ENCODE data around the gene THEMIS2. TPM values are rescaled to one million over a fixed set of nuclear protein-coding genes. Genes with fewer than 3 reads are reported as not detected.

THEMIS2 gene
- total RNA-seq, 1 experiment from 2014 or later: 5.9 TPM

- BruUV-seq (replicated peaks): no TSS peak
- CTCF ChIA-PET: interaction anchor here (1.0 kb wide), 1 partner anchor 33 kb away, joined by 5 read pairs; no protein-coding TSS in a partner anchor
- H3K4me1 Mint-ChIP-seq (ENCODE audit: low read depth, unreplicated experiment): no peaks in the 10 kb centered on the region
- H3K27me3 Mint-ChIP-seq (ENCODE audit: unreplicated experiment): peaks cover 3% of the 10 kb centered on the region
- no peak overlapping the region for H3K4me3 Mint-ChIP-seq (ENCODE audit: low read depth, unreplicated experiment)
- no peak overlapping the region for H3K27ac Mint-ChIP-seq (ENCODE audit: unreplicated experiment)
- DNase-seq: no peak
- intact Hi-C loops (cut with micrococcal nuclease; ENCODE audit: unreplicated experiment): no loop called here
- H3K36me3 Mint-ChIP-seq (ENCODE audit: insufficient read depth, unreplicated experiment): no peaks in the 10 kb centered on the region
- no peak for TF ChIP-seq CTCF (IDR thresholded peaks at IDR 0.05; ENCODE audit: unreplicated experiment)
- H3K9me3 Mint-ChIP-seq (ENCODE audit: low read depth, unreplicated experiment): no peaks in the 10 kb centered on the region
Observed at GRCh38 chr1:27864264-27864895, 8.0 kb upstream of the THEMIS2 start.

GRCh38 chr1:27865821-27866220 is 6.5 kb upstream of the THEMIS2 start:
- H3K36me3 Mint-ChIP-seq (ENCODE audit: insufficient read depth, unreplicated experiment): no peaks in the 10 kb centered on the region
- CTCF ChIA-PET: no interaction called here
- DNase-seq: no peak
- BruUV-seq (replicated peaks): no TSS peak
- no peak overlapping the region for H3K4me3 Mint-ChIP-seq (ENCODE audit: low read depth, unreplicated experiment)
- no peaks in the 10 kb centered on the region for H3K9me3 Mint-ChIP-seq (ENCODE audit: low read depth, unreplicated experiment)
- no peak overlapping the region for H3K27ac Mint-ChIP-seq (ENCODE audit: unreplicated experiment)
- no peaks in the 10 kb centered on the region for H3K4me1 Mint-ChIP-seq (ENCODE audit: low read depth, unreplicated experiment)
- intact Hi-C loops (cut with micrococcal nuclease; ENCODE audit: unreplicated experiment): no loop called here
- no peaks in the 10 kb centered on the region for H3K27me3 Mint-ChIP-seq (ENCODE audit: unreplicated experiment)
- TF ChIP-seq CTCF (IDR thresholded peaks at IDR 0.05; ENCODE audit: unreplicated experiment): no peak

GRCh38 chr1:27868556-27868931 is 3.8 kb upstream of the THEMIS2 start:
- DNase-seq: no peak
- intact Hi-C loops (cut with micrococcal nuclease; ENCODE audit: unreplicated experiment): no loop called here

GRCh38 chr1:27868932-27869718 is 3.2 kb upstream of the THEMIS2 start:
- no peak overlapping the region for H3K4me3 Mint-ChIP-seq (ENCODE audit: low read depth, unreplicated experiment)
- intact Hi-C loops (cut with micrococcal nuclease; ENCODE audit: unreplicated experiment): no loop called here
- BruUV-seq (replicated peaks): no TSS peak

More at GRCh38 chr1:27868556-27868931, 3.8 kb upstream of the THEMIS2 start:
- Mint-ChIP-seq H3K27ac (ENCODE audit: unreplicated experiment) (no peak overlapping the region), H3K36me3 (ENCODE audit: insufficient read depth, unreplicated experiment) (peaks cover 10% of the 10 kb centered on the region), H3K4me1 (ENCODE audit: low read depth, unreplicated experiment) (peaks cover 9% of the 10 kb centered on the region), H3K9me3 (ENCODE audit: low read depth, unreplicated experiment) (no peaks in the 10 kb centered on the region), H3K27me3 (ENCODE audit: unreplicated experiment) (no peaks in the 10 kb centered on the region), H3K4me3 (ENCODE audit: low read depth, unreplicated experiment) (no peak overlapping the region)
- CTCF ChIA-PET: no interaction called here
- TF ChIP-seq CTCF (IDR thresholded peaks at IDR 0.05; ENCODE audit: unreplicated experiment): no peak
- no TSS peak for BruUV-seq (replicated peaks)

More at GRCh38 chr1:27868932-27869718, 3.2 kb upstream of the THEMIS2 start:
- Mint-ChIP-seq H3K4me1 (ENCODE audit: low read depth, unreplicated experiment) (peaks cover 9% of the 10 kb centered on the region), H3K27me3 (ENCODE audit: unreplicated experiment) (no peaks in the 10 kb centered on the region), H3K27ac (ENCODE audit: unreplicated experiment) (no peak overlapping the region), H3K9me3 (ENCODE audit: low read depth, unreplicated experiment) (no peaks in the 10 kb centered on the region), H3K36me3 (ENCODE audit: insufficient read depth, unreplicated experiment) (peaks cover 10% of the 10 kb centered on the region)
- CTCF ChIA-PET: interaction anchor here (0.6 kb wide), 1 partner anchor 176 kb away, joined by 5 read pairs; no protein-coding TSS in a partner anchor
- no peak for DNase-seq
- TF ChIP-seq CTCF (IDR thresholded peaks at IDR 0.05; ENCODE audit: unreplicated experiment): no peak
